Embryonic facial prominence (tissue), 1 donor: ENCODE results near the gene SLC27A6.
"Not testable (repeated sequence)": the region's sequence is repeated elsewhere in the genome, so short reads cannot be mapped to it uniquely, and the experiment has no call there.

ENCODE experiments used
- DNase-seq: peaks from one replicate; pipeline ENCODE4 v3.0.0-alpha.2; 2016; ENCODE audit errors: extremely low spot score

Gene SLC27A6, protein sequence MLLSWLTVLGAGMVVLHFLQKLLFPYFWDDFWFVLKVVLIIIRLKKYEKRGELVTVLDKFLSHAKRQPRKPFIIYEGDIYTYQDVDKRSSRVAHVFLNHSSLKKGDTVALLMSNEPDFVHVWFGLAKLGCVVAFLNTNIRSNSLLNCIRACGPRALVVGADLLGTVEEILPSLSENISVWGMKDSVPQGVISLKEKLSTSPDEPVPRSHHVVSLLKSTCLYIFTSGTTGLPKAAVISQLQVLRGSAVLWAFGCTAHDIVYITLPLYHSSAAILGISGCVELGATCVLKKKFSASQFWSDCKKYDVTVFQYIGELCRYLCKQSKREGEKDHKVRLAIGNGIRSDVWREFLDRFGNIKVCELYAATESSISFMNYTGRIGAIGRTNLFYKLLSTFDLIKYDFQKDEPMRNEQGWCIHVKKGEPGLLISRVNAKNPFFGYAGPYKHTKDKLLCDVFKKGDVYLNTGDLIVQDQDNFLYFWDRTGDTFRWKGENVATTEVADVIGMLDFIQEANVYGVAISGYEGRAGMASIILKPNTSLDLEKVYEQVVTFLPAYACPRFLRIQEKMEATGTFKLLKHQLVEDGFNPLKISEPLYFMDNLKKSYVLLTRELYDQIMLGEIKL

DNA sequence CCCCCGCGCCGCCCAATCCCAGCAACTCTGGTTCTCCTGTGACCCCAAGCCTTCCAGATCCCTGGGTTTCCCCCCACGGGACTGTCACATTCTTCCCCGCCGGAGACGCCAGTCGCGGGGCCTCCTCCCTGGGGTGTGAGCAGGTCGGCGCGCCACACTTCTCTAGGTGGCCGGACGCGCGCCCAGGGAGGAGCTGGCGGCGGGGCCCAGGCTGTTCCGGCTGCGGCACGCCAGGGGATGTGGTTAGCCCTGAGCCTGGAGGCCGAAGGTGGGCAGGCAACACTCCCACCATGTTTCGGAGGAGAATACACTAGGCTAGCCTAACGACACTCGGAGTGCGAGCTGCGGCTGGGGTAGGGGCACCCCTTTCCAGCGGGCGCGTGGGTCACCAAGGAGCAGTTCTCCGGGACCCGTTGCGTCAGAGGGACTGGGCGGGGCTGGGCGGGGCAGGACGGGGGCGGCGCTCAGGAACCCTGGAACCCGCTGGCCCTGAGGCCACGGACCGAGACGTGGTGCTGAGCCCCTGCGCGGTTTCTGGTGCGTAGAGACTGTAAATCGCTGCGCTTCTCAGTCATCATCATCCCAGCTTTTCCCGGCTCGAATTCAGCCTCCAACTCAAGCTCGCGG, at the start of gene SLC27A6:
SLC27A6 (plus strand) TSS at position 478 of the 627 bp plus-strand sequence. CDS start 650 bp downstream, outside the sequence.
- DNase-seq = no peak

DNA sequence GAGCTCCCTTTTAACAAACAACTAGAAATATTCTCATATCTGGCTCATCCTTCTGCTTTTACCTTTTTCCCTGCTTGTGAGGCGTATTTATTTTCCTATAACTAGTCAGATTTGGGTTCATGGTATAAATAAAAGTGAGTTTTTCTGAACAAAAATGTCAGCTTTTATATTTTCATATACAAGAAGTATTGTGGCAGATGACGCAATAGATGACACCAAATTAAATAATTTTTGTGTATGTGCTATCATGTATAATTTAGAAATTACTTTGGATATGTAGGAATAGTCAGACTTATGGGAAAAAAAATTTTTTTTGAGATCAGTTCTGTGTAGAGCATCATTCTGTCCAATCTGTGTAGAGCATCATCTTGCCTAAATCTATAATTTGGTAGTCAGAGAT, 45.7 kb upstream of the SLC27A6 start:
- no peak for DNase-seq

DNA sequence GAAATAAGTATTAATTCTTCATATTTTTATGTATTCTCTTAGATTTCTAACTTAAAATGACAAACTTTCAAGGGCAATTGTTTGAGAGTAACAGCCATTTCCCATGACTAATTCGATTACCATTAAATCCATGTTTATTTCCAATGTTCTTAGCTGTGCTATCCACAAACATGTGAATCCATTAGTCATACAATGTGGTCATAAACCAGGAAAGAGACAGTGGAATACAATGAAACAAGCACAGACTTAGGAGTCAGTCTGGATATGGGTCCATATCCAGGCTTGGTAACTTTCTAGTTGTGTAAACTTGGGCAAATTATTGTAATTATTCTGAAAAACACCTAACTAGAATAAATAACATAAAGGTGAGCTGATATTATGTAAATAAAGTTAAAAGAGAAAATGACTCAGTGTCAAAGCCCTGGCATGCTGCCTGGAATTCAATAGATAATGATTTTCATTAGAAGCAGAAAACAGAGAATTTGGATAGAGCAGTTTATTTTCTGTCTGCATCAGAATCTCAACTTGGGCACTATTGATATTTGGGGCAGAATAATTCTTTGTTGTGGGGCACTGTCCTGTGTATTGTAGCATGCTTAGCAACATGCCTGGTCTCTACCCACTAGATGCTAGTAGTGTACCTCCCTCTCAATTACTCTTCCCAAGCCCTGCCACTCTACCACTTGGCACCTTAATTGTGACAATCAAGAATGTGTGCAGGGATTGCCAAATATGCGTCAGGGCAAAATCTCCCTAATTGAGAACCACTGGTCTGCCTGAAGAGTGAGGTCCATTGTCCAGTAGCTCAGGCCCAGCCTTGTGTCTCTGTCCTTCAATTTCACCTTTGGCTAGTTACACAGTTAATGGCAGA, 44.7 kb upstream of the SLC27A6 start:
- no peak for DNase-seq

DNA sequence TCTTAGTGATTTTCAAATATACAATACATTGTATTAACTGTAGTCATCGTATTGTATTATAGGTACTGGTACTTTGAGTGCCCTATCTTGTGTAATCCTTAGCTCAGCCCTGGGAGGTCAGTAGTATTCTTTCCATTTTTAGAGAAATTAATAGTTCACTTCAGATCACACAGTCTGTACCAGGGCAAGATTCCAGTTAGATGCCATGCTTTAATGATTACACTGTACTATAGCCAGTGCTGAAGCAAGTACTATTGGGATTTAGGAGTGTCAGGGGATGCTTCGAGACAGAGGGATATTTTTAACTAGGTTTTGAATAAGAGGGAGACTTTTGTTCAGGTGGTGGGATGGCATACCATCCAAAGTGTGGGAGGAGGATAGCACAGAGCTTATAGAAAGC, 41.0 kb upstream of the SLC27A6 start:
- no peak for DNase-seq

DNA sequence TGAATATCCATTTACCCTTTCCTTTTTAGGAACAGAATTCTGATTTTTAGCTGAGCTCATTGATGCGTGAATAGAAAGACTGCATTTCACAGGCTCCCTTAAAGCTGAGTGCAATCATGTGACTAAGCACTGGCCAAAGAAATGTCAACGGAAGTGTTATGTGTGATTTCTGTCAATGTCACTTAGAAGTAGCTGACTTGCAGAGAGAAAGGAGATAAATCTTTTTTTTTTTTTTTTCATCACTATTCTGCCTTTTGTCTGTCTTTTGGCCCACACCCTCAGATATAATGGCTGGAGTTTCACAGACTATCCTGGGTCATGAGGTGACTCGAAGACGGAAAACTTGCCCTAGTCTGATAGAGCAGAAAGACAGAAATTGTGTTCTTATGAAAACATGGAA, 39.3 kb upstream of the SLC27A6 start:
- no peak for DNase-seq

DNA sequence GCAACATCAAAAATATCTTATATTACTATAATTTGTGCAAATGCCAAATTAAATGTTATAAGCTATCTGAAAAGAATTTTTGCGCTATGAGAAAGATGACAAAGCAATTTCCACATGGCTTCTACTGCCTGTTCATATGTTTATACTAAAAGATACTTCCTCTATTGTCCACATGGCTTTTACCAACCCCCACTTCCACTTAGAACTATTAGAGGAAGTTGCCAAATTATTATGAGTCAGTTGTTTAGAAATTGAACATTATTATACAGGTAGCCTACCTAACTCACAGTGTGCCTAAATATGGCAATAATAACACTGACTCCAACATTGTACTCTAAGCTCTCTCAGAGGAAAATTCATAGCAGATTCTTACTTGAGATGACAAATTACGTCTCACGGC, 37.6 kb upstream of the SLC27A6 start:
- DNase-seq = no peak

DNA sequence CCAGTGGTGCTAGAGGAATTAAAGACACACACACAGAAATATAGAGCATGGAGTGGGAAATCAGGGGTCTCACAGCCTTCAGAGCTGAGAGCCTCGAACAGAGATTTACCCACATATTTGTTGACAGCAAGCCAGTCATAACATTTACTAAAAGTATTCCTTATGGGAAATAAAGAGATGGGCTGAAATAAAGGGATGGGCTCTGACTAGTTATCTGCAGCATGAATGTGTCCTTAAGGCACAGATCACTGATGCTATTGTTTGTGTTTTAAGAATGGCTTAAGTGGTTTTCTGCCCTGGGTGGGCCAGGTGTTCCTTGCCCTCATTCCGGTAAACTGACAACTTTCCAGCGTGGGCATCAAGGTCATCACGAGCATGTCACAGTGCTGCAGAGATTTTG, 33.1 kb upstream of the SLC27A6 start:
- not testable (repeated sequence) for DNase-seq

DNA sequence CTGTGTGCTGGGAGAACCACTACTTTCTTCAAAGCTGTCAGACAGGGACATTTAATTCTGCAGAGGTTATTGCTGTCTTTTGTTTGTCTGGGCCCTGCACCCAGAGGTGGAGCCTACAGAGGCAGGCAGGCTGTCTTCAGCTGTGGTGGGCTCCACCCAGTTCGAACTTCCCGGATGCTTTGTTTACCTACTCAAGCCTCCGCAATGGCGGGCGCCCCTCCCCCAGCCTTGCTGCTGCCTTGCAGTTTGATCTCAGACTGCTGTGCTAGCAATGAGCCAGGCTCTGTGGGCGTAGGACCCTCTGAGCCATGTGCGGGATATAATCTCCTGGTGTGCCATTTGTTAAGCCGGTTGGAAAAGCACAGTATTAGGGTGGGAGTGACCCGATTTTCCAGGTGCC, 22.2 kb upstream of the SLC27A6 start:
- not testable (repeated sequence) for DNase-seq

DNA sequence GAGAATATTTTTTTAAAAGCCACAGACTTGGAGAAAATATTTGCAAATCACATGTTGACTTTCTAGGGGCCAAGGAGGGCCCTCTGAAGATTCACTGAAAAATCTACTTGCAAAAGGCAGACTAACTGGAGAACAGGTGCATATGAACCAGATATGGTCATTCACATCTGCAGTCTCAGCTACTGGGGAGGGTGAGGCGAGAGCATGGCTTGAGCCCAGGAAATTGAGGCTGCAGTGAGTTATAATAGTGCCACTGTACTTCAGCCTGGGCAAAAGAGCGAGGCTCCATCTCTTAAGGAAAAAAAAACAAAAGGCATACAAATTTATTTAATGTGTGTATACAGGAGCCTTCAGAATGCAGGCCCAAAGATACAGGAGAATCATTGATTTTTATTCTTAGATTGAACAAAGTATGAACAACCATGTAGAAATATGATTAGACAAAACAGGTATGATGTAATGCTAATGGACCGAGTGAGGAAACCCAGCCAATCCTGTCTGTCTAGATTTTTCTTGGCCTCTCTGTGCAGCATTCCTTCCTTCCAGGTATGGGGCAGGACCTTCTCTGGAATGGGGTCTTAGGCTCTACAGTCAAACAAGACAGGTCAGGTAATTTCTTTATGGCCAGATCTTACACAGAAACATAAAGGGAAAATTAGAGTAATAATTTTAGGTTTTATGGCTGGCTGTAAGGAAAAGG, 15.3 kb upstream of the SLC27A6 start:
- DNase-seq = no peak

DNA sequence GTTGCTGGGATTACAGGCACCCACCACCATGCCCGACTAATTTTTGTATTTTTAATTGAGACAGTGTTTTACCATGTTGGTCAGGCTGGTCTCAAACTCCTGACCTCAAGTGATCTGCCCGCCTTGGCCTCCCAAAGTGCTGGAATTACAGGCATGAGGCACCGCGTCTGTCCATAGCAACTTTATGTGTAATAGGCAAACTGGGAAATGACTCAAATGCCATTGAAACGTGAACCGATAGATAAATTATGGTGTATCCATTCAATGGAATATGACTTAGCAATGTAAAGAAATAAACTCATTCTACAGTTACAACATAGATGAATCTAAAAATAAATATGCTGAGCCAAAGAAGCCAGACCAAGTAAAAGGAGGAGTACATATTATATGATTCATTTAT, 14.0 kb upstream of the SLC27A6 start:
- DNase-seq = not testable (repeated sequence)

DNA sequence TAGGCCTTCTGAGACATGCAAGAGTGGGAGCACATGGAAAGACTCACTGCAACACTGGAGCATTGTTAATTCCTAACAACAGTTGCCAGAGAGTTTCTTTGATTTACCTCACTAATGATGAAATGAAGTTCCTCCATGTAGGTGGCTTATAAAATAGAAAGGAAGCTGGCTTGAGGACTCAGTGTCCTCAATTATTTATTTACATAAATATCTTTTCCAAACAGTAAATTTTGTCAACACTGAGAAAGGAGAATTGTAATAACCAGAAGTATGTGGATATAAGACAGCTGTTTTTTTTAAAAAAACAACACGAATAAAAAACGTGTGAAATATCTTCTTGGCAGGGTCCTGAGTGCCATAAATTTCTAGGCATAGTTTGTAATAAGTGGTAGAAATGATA, 9.1 kb upstream of the SLC27A6 start:
- no peak for DNase-seq

DNA sequence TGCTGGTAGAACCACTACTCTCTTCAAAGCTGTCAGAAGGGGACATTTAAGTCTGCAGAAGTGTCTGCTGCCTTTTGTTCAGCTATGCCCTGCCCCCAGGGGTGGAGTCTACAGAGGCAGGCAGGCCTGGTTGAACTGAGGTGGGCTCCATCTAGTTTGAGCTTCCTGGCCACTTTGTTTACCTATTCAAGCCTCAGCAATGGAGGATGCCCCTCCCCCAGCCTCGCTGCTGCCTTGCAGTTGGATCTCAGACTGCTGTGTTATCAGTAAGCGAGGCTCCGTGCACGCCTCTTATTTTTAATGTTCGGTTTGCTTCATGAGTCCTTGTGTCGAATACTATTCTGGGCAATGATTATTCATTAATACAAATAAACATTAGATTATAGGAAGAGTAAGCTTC, 3.1 kb upstream of the SLC27A6 start:
- no peak for DNase-seq

DNA sequence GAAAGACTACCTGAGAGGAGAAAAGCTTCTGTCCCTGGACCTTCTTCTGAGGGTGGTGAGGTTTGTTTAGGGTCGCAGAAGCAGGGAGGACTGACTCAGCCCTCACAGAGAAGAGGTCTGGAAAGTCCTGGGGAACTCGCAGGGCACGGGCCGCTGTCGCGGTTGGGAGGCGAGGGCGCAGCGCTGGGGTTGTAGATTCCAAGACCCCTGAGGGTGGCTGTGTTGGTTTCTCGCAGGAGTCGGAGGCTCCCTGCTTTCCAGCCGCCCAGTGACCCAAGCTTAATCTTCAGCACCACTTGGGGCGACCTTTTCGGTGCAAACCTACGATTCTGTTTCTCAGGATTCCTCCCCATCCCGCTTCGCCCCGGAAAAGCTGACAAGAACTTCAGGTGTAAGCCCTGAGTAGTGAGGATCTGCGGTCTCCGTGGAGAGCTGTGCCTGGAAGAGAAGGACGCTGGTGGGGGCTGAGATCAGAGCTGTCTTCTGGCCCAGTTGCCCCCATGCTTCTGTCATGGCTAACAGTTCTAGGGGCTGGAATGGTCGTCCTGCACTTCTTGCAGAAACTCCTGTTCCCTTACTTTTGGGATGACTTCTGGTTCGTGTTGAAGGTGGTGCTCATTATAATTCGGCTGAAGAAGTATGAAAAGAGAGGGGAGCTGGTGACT, 482 bp downstream of the SLC27A6 start:
- no peak for DNase-seq

DNA sequence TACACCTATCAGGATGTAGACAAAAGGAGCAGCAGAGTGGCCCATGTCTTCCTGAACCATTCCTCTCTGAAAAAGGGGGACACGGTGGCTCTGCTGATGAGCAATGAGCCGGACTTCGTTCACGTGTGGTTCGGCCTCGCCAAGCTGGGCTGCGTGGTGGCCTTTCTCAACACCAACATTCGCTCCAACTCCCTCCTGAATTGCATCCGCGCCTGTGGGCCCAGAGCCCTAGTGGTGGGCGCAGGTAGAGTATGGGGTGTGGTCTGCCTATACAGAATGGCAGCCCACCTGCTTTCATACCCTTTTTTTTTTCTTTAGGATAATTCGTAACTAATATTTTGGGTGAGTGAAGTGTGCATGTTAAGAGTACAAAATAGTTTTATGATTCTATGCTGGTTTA, 1.1 kb downstream of the SLC27A6 start:
- no peak for DNase-seq

DNA sequence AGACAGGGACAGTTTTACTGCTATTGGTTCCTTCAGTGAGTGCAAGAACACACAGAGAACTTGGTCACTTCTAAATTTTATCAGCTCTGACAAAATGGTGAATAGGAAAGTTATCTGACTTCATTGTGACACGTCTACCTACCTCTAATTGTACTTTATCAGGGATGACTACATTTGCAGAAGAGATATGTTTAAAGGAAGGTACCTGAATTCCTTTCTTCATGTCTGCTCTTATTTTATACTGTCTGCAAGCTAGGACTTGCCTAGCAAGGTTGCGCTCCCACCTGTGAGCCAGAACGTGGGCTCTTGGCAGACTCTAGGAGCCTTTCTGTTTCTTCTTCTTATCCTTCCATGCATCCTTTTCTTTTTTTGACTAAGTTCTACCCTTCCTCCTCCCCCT, 1.6 kb downstream of the SLC27A6 start:
- DNase-seq = no peak

DNA sequence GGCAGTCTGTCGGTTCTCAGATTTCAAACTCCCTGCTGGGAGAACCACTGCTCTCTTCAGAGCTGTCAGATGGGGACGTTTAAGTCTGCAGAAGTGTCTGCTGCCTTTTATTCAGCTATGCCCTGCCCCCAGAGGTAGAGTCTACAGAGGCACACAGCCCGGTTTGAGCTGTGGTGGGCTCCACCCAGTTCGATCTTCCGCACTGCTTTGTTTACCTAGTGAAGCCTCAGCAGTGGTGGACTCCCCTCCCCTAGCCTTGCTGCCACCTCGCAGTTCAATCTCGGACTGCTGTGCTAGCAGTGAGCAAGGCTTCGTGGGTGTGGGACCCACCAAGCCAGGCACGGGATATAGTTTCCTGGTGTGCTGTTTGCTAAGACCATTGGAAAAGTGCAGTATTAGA, 8.0 kb downstream of the SLC27A6 start:
- DNase-seq = no peak

DNA sequence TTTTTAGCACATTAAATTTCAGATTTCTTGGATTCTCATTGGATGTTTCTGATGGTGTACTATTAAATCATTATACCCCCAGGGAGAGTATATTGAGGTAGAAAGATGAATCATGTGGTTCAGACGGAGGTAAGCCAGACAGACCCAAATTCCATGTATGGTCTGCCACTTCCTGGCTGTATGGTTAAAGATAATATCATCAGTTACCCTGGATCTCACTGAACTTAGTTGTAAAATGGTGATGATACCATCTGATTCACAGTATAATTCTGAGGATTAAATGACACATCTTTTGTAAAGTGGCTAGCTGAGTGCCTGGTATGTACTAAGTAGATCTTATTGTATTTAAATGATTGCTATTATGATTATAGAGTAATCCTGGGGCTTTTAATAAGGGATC, 9.3 kb downstream of the SLC27A6 start:
- DNase-seq = no peak

DNA sequence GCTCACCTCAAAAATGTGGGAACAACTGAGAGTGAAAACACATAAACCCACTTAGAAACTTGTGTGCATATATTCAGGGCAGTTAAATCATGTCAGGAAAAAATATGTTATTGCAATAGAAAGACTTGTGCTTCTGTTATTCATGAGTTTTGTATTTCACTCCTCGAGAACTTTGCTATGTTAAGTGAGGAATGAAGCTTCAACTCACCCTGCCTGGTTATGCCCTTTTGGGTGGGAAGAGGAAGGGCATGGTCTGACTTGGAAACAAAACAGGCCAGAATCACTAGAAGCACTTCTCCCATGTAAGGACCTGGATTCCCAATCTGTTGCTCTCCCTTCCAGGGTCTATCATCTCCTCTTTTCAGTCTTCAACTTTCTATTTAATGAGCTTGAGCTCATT, 14.5 kb downstream of the SLC27A6 start:
- no peak for DNase-seq

DNA sequence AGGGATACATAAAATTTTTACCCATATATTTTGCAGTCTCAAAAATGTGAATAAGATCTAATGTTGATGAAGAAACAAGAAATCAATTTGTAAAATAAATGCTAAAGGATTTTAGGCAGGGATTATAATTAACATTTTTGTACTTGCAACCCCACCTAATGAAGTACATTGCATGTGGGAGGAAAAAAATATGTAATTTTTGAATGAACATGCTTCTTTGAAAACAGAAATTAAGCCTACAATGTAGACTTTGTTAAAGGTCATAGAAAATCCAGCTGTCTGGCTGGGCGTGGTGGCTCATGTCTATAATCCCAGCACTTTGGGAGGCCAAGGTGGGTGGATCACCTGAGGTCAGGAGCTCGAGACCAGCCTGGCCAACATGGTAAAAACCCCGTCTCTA, 15.6 kb downstream of the SLC27A6 start:
- DNase-seq = no peak

DNA sequence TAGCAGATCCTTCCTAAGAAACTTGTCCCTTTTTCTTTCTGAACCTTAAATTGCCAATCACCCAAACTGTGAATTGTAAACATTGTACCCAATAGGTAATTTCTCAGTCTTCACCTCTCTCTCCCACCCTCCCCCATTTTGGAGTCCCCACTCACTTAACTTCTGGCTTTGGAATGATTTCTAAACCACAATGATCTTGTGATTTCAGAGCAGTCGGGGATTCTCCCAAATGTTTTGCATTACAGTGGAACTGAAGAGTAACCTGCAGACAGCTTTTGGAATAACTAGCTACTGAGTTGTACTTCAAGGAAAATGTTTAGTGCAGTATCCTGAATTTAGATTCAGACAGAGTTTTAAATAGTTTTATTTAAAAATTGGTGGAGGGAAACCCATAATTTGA, 19.2 kb downstream of the SLC27A6 start:
- no peak for DNase-seq

DNA sequence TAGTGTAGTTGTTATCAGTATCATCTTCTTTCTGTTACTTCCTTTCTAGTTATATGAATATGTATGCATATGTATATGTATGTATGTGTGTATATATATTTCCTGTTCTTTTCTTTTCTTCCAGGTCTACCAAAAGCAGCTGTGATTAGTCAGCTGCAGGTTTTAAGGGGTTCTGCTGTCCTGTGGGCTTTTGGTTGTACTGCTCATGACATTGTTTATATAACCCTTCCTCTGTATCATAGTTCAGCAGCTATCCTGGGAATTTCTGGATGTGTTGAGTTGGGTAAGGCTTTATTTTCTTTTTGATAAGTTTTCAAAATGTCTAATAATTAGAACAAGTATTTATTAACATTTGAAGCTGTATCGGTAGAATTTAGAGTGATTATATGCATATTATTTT, 23.2 kb downstream of the SLC27A6 start:
- DNase-seq = no peak
